SH-SY5Y (cell line): ENCODE data around the gene EEFSEC.

Experiments used
- GATA2 ChIP-seq: IDR thresholded peaks from 2 replicates; pipeline ENCODE4 v1.6.1; 2011; ENCODE audit warnings: mild to moderate bottlenecking, low read depth, low read length
- GATA3 ChIP-seq: IDR thresholded peaks from 2 replicates; pipeline ENCODE4 v1.6.1; 2011; ENCODE audit warnings: low read depth, mild to moderate bottlenecking, low read length, moderate library complexity

- TF ChIP-seq GATA2 (no peak), GATA3 (no peak)
Observed at GRCh38 chr3:128359060-128359664, 205.9 kb downstream of the EEFSEC start.
